ENCODE data around the gene CANX. TPM values are rescaled to one million over a fixed set of nuclear protein-coding genes. Genes with fewer than 3 reads are reported as not detected.

Gene CANX
- total RNA-seq, 1 donor from 2014 or later, result 365 TPM

- DNase-seq (ENCODE audit: low spot score), result no peak
These were observed 56.3 kb downstream of the CANX start for GRCh38 chr5:179755022-179755421.

GRCh38 chr5:179758955-179759354 is 60.2 kb downstream of the CANX start:
- DNase-seq (ENCODE audit: low spot score), result no peak

GRCh38 chr5:179759581-179760551 is 61.1 kb downstream of the CANX start:
- no peak for DNase-seq (ENCODE audit: low spot score)

GRCh38 chr5:179762079-179762780 is 63.5 kb downstream of the CANX start:
- DNase-seq (ENCODE audit: low spot score), result no peak

GRCh38 chr5:179762781-179763176 is 64.0 kb downstream of the CANX start:
- no peak for DNase-seq (ENCODE audit: low spot score)

- peak; percentile 84 for DNase-seq (ENCODE audit: low spot score)
These were observed 64.6 kb downstream of the CANX start for GRCh38 chr5:179763215-179763945.

- DNase-seq (ENCODE audit: low spot score), result no peak
These were observed 65.3 kb downstream of the CANX start for GRCh38 chr5:179764056-179764455.

GRCh38 chr5:179765400-179765799 is 66.6 kb downstream of the CANX start:
- peak; percentile 67 for DNase-seq (ENCODE audit: low spot score)

- DNase-seq (ENCODE audit: low spot score), result no peak
These were observed 67.4 kb downstream of the CANX start for GRCh38 chr5:179766021-179766725.

GRCh38 chr5:179766726-179767455 is 68.1 kb downstream of the CANX start:
- no peak for DNase-seq (ENCODE audit: low spot score)

- DNase-seq (ENCODE audit: low spot score), result no peak
These were observed 68.8 kb downstream of the CANX start for GRCh38 chr5:179767496-179768100.

GRCh38 chr5:179768326-179769085 is 69.7 kb downstream of the CANX start:
- no peak for DNase-seq (ENCODE audit: low spot score)

GRCh38 chr5:179769271-179769670 is 70.5 kb downstream of the CANX start:
- no peak for DNase-seq (ENCODE audit: low spot score)

- DNase-seq (ENCODE audit: low spot score), result no peak
These were observed 71.0 kb downstream of the CANX start for GRCh38 chr5:179769796-179770195.

- no peak for DNase-seq (ENCODE audit: low spot score)
These were observed 72.6 kb downstream of the CANX start for GRCh38 chr5:179771311-179771895.

GRCh38 chr5:179772351-179772750 is 73.6 kb downstream of the CANX start:
- no peak for DNase-seq (ENCODE audit: low spot score)

GRCh38 chr5:179773686-179774040 is 74.9 kb downstream of the CANX start:
- no peak for DNase-seq (ENCODE audit: low spot score)

- DNase-seq (ENCODE audit: low spot score), result no peak
These were observed 75.7 kb downstream of the CANX start for GRCh38 chr5:179774442-179774841.

GRCh38 chr5:179776411-179776938 is 77.7 kb downstream of the CANX start:
- no peak for DNase-seq (ENCODE audit: low spot score)

All from umbilical cord (tissue), 2 donors.